Neuronal stem cell (in vitro differentiated cells): ENCODE results near the gene LRRC49.

Experiments
- DNase-seq: peaks from one replicate; pipeline ENCODE4 v3.0.0-alpha.2; 2013; ENCODE audit warnings: low spot score
- H2AFZ ChIP-seq: one replicate; pipeline ENCODE4 v1.6.1; 2013; ENCODE audit warnings: mild to moderate bottlenecking, low read length, inconsistent platforms
- H2AK5ac ChIP-seq: 2 replicates; pipeline ENCODE4 v1.6.1; 2013; ENCODE audit warnings: low read depth, mild to moderate bottlenecking, inconsistent platforms, low read length, moderate library complexity, mixed read lengths
- H2BK120ac ChIP-seq: 2 replicates; pipeline ENCODE4 v1.6.1; 2013; ENCODE audit warnings: low read depth, mild to moderate bottlenecking, inconsistent platforms, low read length, moderate library complexity, mixed read lengths
- H2BK12ac ChIP-seq: one replicate; pipeline ENCODE4 v1.6.1; 2013; ENCODE audit warnings: low read length, inconsistent platforms
- H2BK15ac ChIP-seq: 2 replicates; pipeline ENCODE4 v1.6.1; 2013; ENCODE audit warnings: mild to moderate bottlenecking, low read length, inconsistent platforms, mixed read lengths
- H2BK5ac ChIP-seq: one replicate; pipeline ENCODE4 v1.6.1; 2013; ENCODE audit warnings: inconsistent platforms, mild to moderate bottlenecking, low read length, moderate library complexity
- H3K14ac ChIP-seq: one replicate; pipeline ENCODE4 v1.6.1; 2013; ENCODE audit warnings: low read length, inconsistent platforms
- H3K18ac ChIP-seq: 2 replicates; pipeline ENCODE4 v1.6.1; 2013; ENCODE audit warnings: low read length, inconsistent platforms
- H3K23ac ChIP-seq: 2 replicates; pipeline ENCODE4 v1.6.1; 2013; ENCODE audit warnings: low read depth, mild to moderate bottlenecking, mixed read lengths, low read length, inconsistent platforms; ENCODE audit not compliant: poor library complexity
- H3K27ac ChIP-seq: replicated peaks from 3 replicates; pipeline ENCODE4 v1.5.1; 2013; ENCODE audit warnings: low read length, inconsistent platforms
- H3K27me3 ChIP-seq, 3 experiments: 2 replicates each; pipeline ENCODE4 v1.6.1; 2013; ENCODE audit warnings: low read length in 3 of 3, mild to moderate bottlenecking in 2 of 3, inconsistent platforms in 1 of 3, low read depth in 1 of 3, mixed read lengths in 1 of 3, moderate library complexity in 1 of 3; ENCODE audit not compliant: control insufficient read depth in 3 of 3, insufficient read depth in 3 of 3
- H3K36me3 ChIP-seq, 2 donors: replicated peaks in 1 of 2; 2 replicates each; pipeline ENCODE4 v1.6.1; 2013; ENCODE audit warnings: low read length in 2 of 2; ENCODE audit not compliant: control insufficient read depth in 2 of 2, insufficient read depth in 2 of 2
- H3K4ac ChIP-seq: 2 replicates; pipeline ENCODE4 v1.6.1; 2013; ENCODE audit warnings: inconsistent platforms, mild to moderate bottlenecking, low read length, moderate library complexity
- H3K4me1 ChIP-seq, 2 donors: 1 replicate in 1 of 2; 2 replicates in 1 of 2; pipeline ENCODE4 v1.6.1; 2013; ENCODE audit warnings: low read length in 2 of 2, low read depth in 1 of 2; ENCODE audit not compliant: control insufficient read depth in 2 of 2, insufficient read depth in 1 of 2
- H3K4me2 ChIP-seq: one replicate; pipeline ENCODE4 v1.6.1; 2013; ENCODE audit warnings: mild to moderate bottlenecking, low read length, inconsistent platforms; ENCODE audit not compliant: insufficient read depth, poor library complexity, severe bottlenecking
- H3K4me3 ChIP-seq, 2 donors: 2 replicates each; pipeline ENCODE4 v1.5.1; 2013; ENCODE audit warnings: low read length in 2 of 2, mild to moderate bottlenecking in 2 of 2, inconsistent platforms in 1 of 2, moderate library complexity in 1 of 2
- H3K79me1 ChIP-seq: one replicate; pipeline ENCODE4 v1.6.1; 2013; ENCODE audit warnings: low read depth, mild to moderate bottlenecking, inconsistent platforms, low read length, moderate library complexity
- H3K9ac ChIP-seq: one replicate; pipeline ENCODE4 v1.6.1; 2013; ENCODE audit warnings: mild to moderate bottlenecking, low read depth, low read length, inconsistent platforms; ENCODE audit not compliant: poor library complexity
- H3K9me3 ChIP-seq, 2 donors: replicated peaks in 1 of 2; 2 replicates each; pipeline versions ENCODE3 to v1.6.1; 2013; ENCODE audit warnings: low read length in 2 of 2, mild to moderate bottlenecking in 2 of 2, inconsistent platforms in 1 of 2, low read depth in 1 of 2, mixed read lengths in 1 of 2, moderate library complexity in 1 of 2; ENCODE audit not compliant: control insufficient read depth in 2 of 2, insufficient read depth in 1 of 2
- H4K8ac ChIP-seq: one replicate; pipeline ENCODE4 v1.6.1; 2013; ENCODE audit warnings: low read depth, mild to moderate bottlenecking, inconsistent platforms, low read length, moderate library complexity
- H4K91ac ChIP-seq: one replicate; pipeline ENCODE4 v1.6.1; 2013; ENCODE audit warnings: low read length, low read depth, mild to moderate bottlenecking, inconsistent platforms; ENCODE audit not compliant: poor library complexity
- WGBS, 2 donors: extraction: QIAGEN DNeasy Blood & Tissue Kit; methylation state at CpG; one replicate each; pipeline ENCODE4 v1.1.7; 2013; ENCODE audit warnings: missing lambda C conversion rate in 2 of 2, mixed read lengths in 1 of 2; ENCODE audit not compliant: insufficient read length in 2 of 2, insufficient replicate concordance in 1 of 2; ENCODE audit errors: extremely low coverage in 2 of 2; 5-methylcytosine and 5-hydroxymethylcytosine counted together

The LRRC49 gene

DNA sequence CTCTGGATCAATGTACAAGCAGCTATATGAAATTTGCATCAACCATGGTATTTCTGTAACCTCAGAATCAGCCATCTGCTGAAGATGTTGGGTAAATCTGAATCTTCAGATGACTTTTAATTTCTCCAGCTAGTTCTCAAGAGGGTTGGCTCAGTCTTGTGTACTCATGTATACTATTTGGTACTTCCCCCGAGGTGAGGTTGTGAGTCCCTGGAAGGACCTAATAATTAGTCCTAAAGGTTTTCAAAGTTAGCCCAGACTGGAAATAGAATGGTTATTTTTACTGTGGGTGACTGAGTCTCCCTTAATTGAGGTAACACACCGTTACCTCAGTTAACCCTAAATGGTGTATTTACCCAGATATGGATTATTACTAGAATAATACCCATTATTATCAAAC lies 118.4 kb downstream of the LRRC49 start:
- Histone ChIP-seq H2AK5ac (no peak overlapping the region), H3K4me3 (no peak overlapping the region), H3K9me3 (no peaks in the 10 kb centered on the region), H2BK5ac (no peak overlapping the region), H3K27ac (no peak overlapping the region), H2AFZ (no peak overlapping the region), H3K23ac (no peak overlapping the region), H3K79me1 (peaks cover 2% of the 10 kb centered on the region), H3K27me3 (no peaks in the 10 kb centered on the region), H2BK120ac (no peak overlapping the region), H2BK15ac (no peak overlapping the region), H3K9ac (no peak overlapping the region), H3K4me2 (no peak overlapping the region), H4K8ac (no peak overlapping the region), H3K4ac (no peak overlapping the region), H2BK12ac (no peak overlapping the region), H3K36me3 (peaks cover 0 to 3% of the 10 kb centered on the region in 2 donors), H4K91ac (no peak overlapping the region), H3K4me1 (no peaks in the 10 kb centered on the region), H3K18ac (no peak overlapping the region), H3K14ac (no peak overlapping the region)
- no peak for DNase-seq
- no CpG with 5 or more reads among the region's 2 CpGs for WGBS, 2 donors

DNA sequence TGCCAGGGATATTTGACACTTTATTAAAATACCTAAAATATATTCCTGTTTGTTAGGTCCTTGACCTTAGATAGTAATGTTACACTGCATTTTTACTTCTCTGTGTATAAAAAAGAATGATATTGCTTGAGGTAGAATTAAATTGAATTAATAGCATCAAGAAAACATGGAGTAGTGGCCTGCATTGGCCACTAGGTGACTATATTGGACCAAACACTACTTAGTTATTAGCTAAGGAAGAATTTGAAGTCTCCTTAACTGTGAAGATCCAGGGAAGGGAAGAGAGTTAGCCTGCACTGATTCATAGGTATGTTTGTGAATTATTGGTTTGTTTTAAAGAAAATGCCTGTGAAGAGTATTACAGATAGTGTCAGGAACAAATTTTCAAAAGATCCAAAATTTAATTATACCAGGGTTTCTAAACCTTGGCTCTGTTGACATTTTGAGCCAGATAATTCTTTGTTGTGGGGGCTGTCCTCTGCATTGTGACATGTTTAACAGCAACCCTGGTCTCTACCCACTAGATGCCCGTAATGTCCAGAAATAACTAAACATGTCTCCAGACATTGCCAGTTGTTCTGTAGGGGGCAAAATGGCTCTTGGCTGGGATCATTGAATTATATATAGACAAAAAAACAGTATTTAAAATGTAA lies 119.0 kb downstream of the LRRC49 start:
- Histone ChIP-seq H3K36me3 (peaks cover 0 to 3% of the 10 kb centered on the region in 2 donors), H3K27ac (no peak overlapping the region), H3K4ac (no peak overlapping the region), H2BK15ac (no peak overlapping the region), H3K27me3 (no peaks in the 10 kb centered on the region), H3K4me3 (no peak overlapping the region), H4K91ac (no peak overlapping the region), H2AFZ (no peak overlapping the region), H2BK120ac (no peak overlapping the region), H3K9ac (no peak overlapping the region), H2BK12ac (no peak overlapping the region), H2BK5ac (no peak overlapping the region), H3K14ac (no peak overlapping the region), H3K18ac (no peak overlapping the region), H2AK5ac (no peak overlapping the region), H3K23ac (no peak overlapping the region), H3K9me3 (no peaks in the 10 kb centered on the region), H4K8ac (no peak overlapping the region), H3K4me2 (no peak overlapping the region), H3K4me1 (no peaks in the 10 kb centered on the region), H3K79me1 (peaks cover 2% of the 10 kb centered on the region)
- DNase-seq, result peak; percentile 14
- WGBS, 2 donors, result no CpG with 5 or more reads among the region's 1 CpG

DNA sequence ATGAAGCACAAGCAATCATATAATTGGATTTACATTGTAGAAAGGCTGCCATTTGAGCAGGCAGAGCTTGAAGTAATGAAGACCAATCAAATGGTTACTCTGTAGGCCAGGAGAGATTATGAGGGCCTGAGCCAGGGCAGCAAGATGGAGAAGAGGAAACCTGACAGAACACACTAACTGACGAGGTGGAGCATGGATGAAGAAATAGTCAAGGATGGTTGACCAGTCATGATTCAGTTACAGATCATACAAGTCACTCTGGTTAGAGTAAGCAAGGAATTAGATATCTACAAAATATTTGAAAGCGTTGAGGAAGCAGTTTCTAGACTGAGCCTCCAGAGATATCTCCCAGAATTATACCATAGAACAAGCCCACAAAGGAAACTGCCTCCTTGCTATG lies 120.8 kb downstream of the LRRC49 start:
- peaks cover 0 to 3% of the 10 kb centered on the region in 2 donors for H3K36me3 ChIP-seq
- no peak overlapping the region for H2BK12ac ChIP-seq
- H2BK15ac ChIP-seq, result no peak overlapping the region
- no peak overlapping the region for H3K18ac ChIP-seq
- no peak overlapping the region for H2AFZ ChIP-seq
- no peak overlapping the region for H3K23ac ChIP-seq
- H2AK5ac ChIP-seq, result no peak overlapping the region
- no peak overlapping the region for H2BK120ac ChIP-seq
- no peaks in the 10 kb centered on the region for H3K27me3 ChIP-seq
- H3K9me3 ChIP-seq, result no peaks in the 10 kb centered on the region
- no peak overlapping the region for H4K91ac ChIP-seq
- H3K9ac ChIP-seq, result no peak overlapping the region
- peaks cover 2% of the 10 kb centered on the region for H3K79me1 ChIP-seq
- no peak overlapping the region for H4K8ac ChIP-seq
- H3K4me1 ChIP-seq, result no peaks in the 10 kb centered on the region
- DNase-seq, result no peak
- no peak overlapping the region for H3K4me3 ChIP-seq
- no peak overlapping the region for H3K14ac ChIP-seq
- no peak overlapping the region for H3K4me2 ChIP-seq
- no peak overlapping the region for H3K27ac ChIP-seq
- no CpG with 5 or more reads among the region's 2 CpGs for WGBS, 2 donors
- H2BK5ac ChIP-seq, result no peak overlapping the region
- no peak overlapping the region for H3K4ac ChIP-seq

GRCh38 chr15:71015342-71015741 lies 122.7 kb downstream of the LRRC49 start:
- Histone ChIP-seq H3K27me3 (no peaks in the 10 kb centered on the region), H4K91ac (no peak overlapping the region), H3K27ac (no peak overlapping the region), H3K9ac (no peak overlapping the region), H3K4me3 (no peak overlapping the region), H3K14ac (peak overlapping the region; percentile 71), H2AK5ac (no peak overlapping the region), H3K9me3 (peaks cover 0 to 2% of the 10 kb centered on the region in 2 donors), H3K4ac (no peak overlapping the region), H2BK12ac (no peak overlapping the region), H2BK120ac (no peak overlapping the region), H3K23ac (no peak overlapping the region), H2BK5ac (no peak overlapping the region), H3K4me1 (no peaks in the 10 kb centered on the region), H3K4me2 (no peak overlapping the region), H2AFZ (no peak overlapping the region), H3K18ac (no peak overlapping the region), H4K8ac (no peak overlapping the region), H3K36me3 (peaks cover 0 to 3% of the 10 kb centered on the region in 2 donors), H3K79me1 (peaks cover 2% of the 10 kb centered on the region), H2BK15ac (no peak overlapping the region)
- no CpG with 5 or more reads among the region's 8 CpGs for WGBS, 2 donors
- no peak for DNase-seq
